Erythroblast (primary cell): ENCODE measurements around the gene SLC25A47.

Source experiments
- GATA1 ChIP-seq: IDR thresholded peaks from 2 replicates; pipeline ENCODE4 v1.6.1; 2011; ENCODE audit warnings: low read depth, mild to moderate bottlenecking, control low read depth, low read length, moderate library complexity
- POLR2A ChIP-seq: IDR thresholded peaks from 2 replicates; pipeline ENCODE4 v1.6.1; 2011; ENCODE audit warnings: mild to moderate bottlenecking, low read length

DNA sequence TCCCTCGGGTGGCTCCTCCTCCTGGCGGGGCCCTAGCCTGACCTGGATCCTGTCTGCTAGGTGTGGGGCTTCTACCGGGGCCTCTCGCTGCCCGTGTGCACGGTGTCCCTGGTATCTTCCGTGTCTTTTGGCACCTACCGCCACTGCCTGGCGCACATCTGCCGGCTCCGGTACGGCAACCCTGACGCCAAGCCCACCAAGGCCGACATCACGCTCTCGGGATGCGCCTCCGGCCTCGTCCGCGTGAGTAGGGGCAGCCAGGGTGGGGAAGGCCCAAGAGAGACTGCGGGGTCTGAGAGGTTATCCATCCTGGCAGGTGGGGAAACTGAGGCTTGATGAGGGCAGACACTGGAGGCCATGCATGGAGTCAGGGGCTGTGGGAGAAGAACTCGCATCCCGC lies 4.0 kb downstream of the SLC25A47 start:
- TF ChIP-seq POLR2A (no peak), GATA1 (no peak)
